ENCODE data around the gene TNS1. TPM values are rescaled to one million over a fixed set of nuclear protein-coding genes. Genes with fewer than 3 reads are reported as not detected.

TNS1 gene
- total RNA-seq, 1 donor from 2014 or later: 59.2 TPM

- Mint-ChIP-seq H3K4me1 (ENCODE audit: unreplicated experiment) (no peaks in the 10 kb centered on the region), H3K4me3 (no peak overlapping the region), H3K27me3 (no peaks in the 10 kb centered on the region), H3K36me3 (peaks cover 12% of the 10 kb centered on the region), H3K9me3 (no peaks in the 10 kb centered on the region), H3K27ac (no peak overlapping the region)
- TF ChIP-seq CTCF (conservative IDR thresholded peaks at IDR 0.05): no peak
- DNase-seq (ENCODE audit: extremely low spot score, unreplicated experiment): no peak
Measured at GRCh38 chr2:217830061-217830460, 172.7 kb downstream of the TNS1 start.

GRCh38 chr2:217829420-217829819 is 173.4 kb downstream of the TNS1 start:
- Mint-ChIP-seq H3K4me1 (ENCODE audit: unreplicated experiment) (no peaks in the 10 kb centered on the region), H3K36me3 (peaks cover 9% of the 10 kb centered on the region), H3K27ac (no peak overlapping the region), H3K27me3 (no peaks in the 10 kb centered on the region), H3K9me3 (no peaks in the 10 kb centered on the region), H3K4me3 (no peak overlapping the region)
- no peak for TF ChIP-seq CTCF (conservative IDR thresholded peaks at IDR 0.05)
- no peak for DNase-seq (ENCODE audit: extremely low spot score, unreplicated experiment)

GRCh38 chr2:217828336-217828735 is 174.5 kb downstream of the TNS1 start:
- Mint-ChIP-seq H3K9me3 (no peaks in the 10 kb centered on the region), H3K27ac (no peak overlapping the region), H3K4me1 (ENCODE audit: unreplicated experiment) (no peaks in the 10 kb centered on the region), H3K27me3 (no peaks in the 10 kb centered on the region), H3K4me3 (no peak overlapping the region), H3K36me3 (peaks cover 7% of the 10 kb centered on the region)
- no peak for DNase-seq (ENCODE audit: extremely low spot score, unreplicated experiment)
- no peak for TF ChIP-seq CTCF (conservative IDR thresholded peaks at IDR 0.05)

- no peak for TF ChIP-seq CTCF (conservative IDR thresholded peaks at IDR 0.05)
- H3K27me3 Mint-ChIP-seq: no peaks in the 10 kb centered on the region
- no peaks in the 10 kb centered on the region for H3K4me1 Mint-ChIP-seq (ENCODE audit: unreplicated experiment)
- no peak overlapping the region for H3K27ac Mint-ChIP-seq
- H3K9me3 Mint-ChIP-seq: no peaks in the 10 kb centered on the region
- no peak overlapping the region for H3K4me3 Mint-ChIP-seq
- H3K36me3 Mint-ChIP-seq: peaks cover 7% of the 10 kb centered on the region
- no peak for DNase-seq (ENCODE audit: extremely low spot score, unreplicated experiment)
Measured at GRCh38 chr2:217827430-217828201, 175.2 kb downstream of the TNS1 start.

GRCh38 chr2:217826991-217827390 is 175.8 kb downstream of the TNS1 start:
- peaks cover 7% of the 10 kb centered on the region for H3K36me3 Mint-ChIP-seq
- no peaks in the 10 kb centered on the region for H3K9me3 Mint-ChIP-seq
- no peak for TF ChIP-seq CTCF (conservative IDR thresholded peaks at IDR 0.05)
- no peaks in the 10 kb centered on the region for H3K4me1 Mint-ChIP-seq (ENCODE audit: unreplicated experiment)
- H3K27ac Mint-ChIP-seq: no peak overlapping the region
- H3K27me3 Mint-ChIP-seq: no peaks in the 10 kb centered on the region
- no peak for DNase-seq (ENCODE audit: extremely low spot score, unreplicated experiment)
- H3K4me3 Mint-ChIP-seq: no peak overlapping the region

Data from type B pancreatic cell (in vitro differentiated cells).